GM21723 (cell line): ENCODE results near the gene SCYGR5.
"Not testable (repeated sequence)": the region's sequence is repeated elsewhere in the genome, so short reads cannot be mapped to it uniquely, and the experiment has no call there.

ENCODE experiments used
- ATAC-seq: cut with Tn5 transposase; IDR thresholded peaks from one replicate; pipeline ENCODE4 v1.9.1; 2021; ENCODE audit warnings: mild to moderate bottlenecking, moderate library complexity; ENCODE audit not compliant: unreplicated experiment

The SCYGR5 gene

DNA sequence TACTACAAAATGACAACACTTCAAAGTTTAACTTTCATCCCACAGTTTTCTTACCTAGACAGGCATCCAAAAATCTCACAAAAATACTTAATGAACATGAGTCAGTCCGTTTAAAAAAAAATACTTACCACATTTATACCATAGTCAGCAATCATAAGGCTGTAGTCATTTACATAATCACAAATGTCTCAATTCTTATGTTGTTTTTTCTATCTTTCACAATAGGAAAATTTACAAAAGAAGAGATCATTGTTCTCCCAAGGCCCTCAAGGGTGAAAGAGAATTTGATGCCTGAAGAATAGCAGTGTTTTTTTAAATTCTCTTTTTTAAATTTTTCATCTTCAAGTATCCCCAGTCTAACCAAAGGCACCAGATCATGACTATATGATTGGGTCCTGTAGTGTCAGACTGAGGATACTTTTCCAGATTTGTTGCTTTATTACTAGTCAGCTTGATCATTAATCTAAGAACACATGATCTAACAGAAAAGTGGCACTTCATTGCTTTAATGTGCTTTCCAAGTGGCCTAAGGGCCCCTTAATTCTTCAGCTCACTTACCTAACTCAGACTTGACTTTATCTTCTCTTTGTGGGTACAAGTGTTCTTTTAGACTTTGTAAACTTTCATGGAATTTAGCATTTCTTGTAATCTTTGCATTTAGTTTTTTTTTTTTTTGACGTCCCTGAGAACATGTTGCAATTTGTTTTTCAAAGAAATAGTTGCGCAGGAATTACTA is 4.7 kb downstream of the SCYGR5 start:
- ATAC-seq, result no peak

DNA sequence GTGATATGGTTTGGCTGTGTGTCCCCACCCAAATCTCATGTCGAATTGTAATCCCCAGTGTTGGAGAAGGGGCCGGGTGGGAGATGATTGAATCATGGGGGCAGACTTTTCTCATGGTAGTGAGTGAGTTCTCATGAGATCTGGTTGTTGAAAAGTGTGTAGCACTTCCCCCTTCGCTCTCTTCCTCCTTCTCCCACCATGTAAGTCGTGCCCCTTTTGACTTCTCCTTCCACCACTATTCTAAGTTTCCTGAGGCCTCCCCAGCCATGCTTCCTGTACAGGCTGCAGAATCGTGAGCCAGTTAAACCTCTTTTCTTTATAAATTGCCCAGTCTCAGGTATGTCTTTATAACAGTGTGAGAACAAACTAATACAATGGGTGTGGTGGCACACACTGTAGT is 7.0 kb downstream of the SCYGR5 start:
- not testable (repeated sequence) for ATAC-seq

DNA sequence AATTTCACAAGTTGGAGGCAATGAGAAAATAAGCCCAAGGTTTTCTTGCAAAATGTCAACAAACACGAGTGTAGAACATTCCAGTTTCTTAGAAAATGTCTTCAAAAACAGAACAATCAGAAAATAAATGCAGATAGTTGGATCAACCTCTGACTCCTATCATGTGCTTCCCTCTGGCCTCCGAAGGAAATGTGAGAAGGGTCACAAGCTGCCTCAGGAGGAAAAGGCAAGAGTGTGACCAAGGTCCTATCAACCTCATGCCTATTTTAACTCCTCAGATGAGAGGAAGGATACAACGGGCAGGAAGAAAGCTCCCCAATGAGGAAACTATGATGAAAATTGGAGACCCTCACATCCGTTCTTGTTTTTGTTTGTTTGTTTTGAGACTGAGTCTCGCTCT is 7.9 kb downstream of the SCYGR5 start:
- no peak for ATAC-seq

DNA sequence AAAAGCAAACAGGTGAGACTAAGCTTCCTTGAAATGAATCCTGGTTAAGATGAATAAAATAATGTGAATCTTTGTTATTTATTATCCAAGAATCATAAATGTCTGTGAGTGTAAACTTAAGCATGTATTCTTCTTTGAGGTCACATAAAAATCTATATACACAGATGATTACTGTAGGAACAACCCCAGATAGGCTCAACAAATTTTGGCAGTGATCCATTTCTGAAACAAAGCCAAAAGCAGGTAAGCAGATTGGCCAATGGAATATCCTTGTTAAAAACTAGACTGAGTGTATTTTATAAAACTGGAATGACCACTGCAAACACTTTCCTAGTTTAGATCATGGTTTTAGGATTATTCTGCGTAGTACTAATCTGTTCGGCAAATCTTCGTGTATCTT is 11.3 kb downstream of the SCYGR5 start:
- ATAC-seq, result no peak

DNA sequence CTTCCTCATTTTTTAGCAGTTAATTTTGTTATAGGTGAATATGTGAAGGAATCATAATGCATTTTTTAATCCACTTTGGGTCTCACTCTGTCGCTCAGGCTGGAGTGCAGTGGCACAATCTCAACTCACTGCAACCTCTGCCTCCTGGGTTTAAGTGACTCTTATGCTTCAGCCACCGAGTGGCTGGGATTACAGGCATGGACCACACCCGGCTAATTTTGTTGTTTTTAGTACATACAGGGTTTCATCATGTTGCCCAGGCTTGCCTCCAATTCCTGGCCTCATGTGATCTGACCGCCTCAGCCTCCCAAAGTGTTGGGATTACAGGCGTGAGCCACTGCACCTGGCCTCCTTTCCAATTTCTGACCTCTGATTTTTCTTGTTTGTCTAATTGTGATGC is 17.7 kb downstream of the SCYGR5 start:
- no peak for ATAC-seq

DNA sequence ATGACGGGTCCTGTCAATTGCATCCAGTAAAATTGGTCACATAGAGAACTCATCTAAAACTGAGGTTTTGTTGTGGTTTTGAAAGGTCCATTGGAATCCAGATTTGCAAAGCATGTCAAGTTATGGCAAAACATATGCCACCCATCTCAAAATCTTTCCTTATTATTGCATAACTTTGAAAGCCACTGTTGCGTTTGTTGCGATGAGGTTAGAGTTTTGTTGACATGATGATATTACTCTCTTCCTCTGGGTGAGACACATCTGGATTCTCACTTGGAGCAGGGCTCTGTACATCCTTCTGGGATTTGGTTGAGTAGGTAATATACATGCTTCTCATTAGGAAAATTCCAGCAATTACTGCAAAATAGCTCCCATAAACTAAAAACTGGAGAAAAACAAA is 20.6 kb downstream of the SCYGR5 start:
- no peak for ATAC-seq

DNA sequence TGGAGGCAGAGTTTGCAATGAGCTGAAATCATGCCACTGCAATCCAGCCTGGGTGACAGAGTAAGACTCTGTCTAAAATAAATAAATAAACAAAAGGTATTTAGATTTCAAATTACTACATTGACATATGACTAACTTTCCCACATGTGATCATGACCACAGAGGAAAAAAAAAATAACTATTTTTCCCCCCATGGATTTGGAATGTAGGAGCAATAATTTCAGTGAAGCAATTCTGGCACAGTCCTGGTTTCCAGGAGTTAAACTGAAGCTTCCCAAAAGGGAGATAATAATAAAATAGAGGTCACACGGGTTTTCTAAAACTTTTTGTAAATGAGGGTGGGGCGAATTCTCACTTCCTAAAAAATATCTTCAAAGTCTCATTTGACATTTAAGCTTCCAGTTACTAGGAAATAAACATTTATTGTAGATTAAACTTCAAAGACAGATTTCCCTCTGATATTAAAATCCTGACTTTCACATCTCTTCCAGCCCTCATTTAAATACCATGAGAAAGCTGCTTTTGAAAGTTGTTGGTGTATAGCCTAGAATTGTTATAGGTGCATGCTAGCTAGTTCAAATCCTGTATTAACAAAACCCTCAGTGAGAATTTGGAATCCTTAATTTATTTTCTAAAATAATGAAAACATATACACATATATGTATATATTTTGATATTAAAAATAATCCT is 30.5 kb downstream of the SCYGR5 start:
- no peak for ATAC-seq

DNA sequence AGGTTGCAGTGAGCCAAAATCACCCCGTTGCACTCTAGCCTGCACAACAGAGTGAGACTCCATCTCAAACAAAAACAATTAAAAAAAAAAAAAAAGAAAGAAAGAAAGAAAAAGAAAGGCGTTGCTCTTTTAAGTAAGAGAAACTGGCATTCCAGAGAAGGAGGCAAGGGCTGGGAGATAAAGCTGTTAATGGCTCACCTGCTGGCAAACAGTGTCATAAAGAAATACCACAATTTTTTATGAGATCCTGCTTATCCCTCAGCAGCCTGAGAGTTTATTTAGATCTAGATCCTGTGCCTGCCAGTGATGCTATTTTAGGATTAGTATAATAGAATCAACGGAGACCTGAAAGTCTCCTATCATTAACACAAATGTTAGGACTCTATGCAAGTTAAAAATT is 35.0 kb downstream of the SCYGR5 start:
- ATAC-seq, result no peak

DNA sequence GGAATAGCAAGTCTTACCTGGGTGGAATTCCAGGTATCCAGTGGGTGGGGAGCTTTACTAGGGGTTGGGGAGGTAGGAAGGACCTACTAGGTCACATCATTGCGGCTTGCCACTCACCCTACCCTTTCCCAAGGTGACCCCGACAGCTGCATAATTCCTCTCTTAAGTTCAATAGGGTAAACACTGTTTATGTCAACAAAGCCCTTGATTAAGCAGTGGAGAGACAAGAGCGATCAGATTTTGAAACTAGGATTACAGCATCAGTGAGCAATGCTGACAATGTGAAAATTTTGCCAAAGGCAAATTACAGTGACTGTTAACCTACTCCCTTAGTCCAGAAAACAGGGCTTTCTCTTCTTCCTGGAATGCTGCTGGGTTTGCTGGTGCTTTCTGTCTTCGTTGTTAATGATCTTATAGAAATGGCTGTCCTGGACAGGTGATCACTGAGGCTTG is 36.7 kb downstream of the SCYGR5 start:
- no peak for ATAC-seq

DNA sequence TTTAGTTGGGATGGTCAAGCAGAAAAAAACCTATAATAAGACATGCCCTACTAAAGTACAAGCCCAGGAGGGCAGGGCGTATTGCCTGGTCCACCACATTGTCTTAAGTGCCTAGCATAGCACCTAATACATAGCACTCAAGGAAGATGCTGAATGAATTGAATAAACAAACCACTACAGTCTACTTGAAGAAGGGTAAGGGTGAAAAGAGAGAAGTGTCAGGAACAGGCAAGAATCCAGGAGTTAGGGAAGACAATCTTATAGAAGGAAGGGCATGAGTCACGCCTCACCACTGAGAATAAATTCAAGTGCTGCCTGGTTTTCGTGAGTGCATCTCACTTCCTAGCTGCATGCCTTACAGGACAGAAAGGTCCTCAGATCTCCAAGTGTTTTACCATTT is 37.4 kb downstream of the SCYGR5 start:
- ATAC-seq, result no peak

DNA sequence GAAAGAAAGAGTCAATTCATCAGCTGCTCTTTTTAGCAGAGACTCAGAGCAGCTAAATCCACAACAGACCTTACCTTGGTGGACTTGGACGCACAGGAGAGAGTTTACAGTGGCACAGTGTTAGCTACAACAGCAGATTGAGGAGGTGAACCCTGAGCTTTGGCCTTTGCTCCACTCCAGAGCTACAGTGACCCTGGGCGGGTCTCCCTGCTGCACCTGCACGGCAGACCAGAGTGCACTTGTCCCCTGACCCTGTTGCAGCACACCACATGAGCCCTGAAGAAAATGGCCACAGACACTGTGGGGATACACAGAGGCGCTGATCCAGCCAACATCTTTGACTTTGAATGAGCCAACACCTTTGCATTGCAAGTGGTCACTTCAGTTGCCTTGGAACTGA is 40.3 kb downstream of the SCYGR5 start:
- no peak for ATAC-seq

DNA sequence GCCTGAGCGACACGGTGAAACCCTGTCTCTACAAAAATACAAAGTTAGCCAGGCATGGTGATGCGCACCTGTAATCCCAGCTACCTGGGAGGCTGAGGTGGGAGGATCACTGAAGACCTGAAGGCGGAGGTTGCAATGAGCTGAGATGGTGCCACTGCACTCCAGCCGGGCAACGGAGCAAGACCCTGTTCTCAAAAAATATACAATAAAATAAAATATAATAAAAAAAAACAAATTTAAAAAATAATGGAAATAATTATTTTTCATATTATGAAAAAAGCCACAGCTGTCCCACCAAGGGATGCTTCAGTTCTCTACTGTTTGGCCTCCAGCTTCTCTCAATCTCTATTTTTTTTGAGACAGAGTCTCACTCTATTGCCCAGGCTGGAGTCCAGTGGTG is 40.8 kb downstream of the SCYGR5 start:
- no peak for ATAC-seq

DNA sequence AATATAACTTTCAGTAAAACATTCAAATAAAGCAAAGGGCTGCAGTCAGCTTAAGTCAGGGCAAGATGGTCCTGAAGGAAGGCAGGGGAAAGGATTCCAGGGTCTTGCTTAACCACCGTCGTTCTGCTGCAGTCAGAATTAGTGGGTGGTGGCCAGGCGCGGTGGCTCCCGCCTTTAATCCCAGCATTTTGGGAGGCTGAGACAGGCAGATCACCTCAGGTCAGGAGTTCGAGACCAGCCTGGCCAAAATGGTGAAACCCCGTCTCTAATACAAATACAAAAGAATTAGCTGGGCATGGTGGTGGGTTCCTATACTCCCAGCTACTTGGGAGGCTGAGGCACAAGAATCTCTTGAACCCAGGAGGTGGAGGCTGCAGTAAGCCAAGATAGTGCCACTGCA is 44.4 kb downstream of the SCYGR5 start:
- ATAC-seq, result no peak

DNA sequence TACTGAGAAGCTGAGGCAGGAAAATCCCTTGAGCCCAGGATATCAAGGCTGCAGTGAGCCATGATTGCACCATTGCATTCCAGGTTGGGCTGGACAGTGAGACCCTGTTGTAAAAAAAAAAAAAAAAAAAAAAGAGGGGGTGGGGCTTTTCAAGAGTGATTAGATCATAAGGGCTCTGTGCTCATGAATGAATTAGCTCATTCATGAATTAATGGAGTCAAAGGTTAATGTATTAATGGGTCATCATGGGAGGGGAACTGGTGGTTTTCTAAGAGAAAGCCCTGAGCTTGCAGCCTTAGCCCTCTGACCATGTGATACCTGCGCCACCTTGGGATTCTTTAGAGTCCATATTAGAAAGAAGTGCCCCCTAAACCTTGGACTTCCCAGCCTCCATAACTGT is 46.7 kb downstream of the SCYGR5 start:
- ATAC-seq, result no peak

DNA sequence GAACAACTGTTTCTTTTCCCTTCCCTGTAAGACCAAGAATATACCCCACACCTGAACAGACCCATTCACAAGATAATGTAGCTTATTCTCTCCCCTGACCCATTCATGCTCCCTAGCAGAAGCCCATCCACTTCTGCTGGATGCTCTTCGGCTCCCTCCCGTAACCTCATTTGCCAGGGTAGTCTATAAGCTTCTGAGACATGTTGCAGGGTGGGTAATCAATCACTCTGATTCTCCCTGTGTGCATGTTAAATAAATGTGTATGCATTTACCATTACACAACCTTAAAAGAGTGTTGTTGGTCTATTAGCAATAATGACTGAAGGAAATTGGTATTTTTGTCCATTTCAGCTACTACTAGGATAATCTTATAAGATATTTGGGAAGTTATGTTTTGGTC is 49.9 kb downstream of the SCYGR5 start:
- ATAC-seq, result no peak
